Endodermal cell (in vitro differentiated cells): ENCODE data around the gene COL4A2. TPM values are rescaled to one million over a fixed set of nuclear protein-coding genes. Genes with fewer than 3 reads are reported as not detected.

Experiments
- DNase-seq: peaks from one replicate; pipeline ENCODE4 v3.0.0-alpha.2; 2017
- H3K27ac ChIP-seq: 2 replicates; pipeline ENCODE4 v1.5.1; 2013; ENCODE audit warnings: mild to moderate bottlenecking, low read depth, low read length, moderate library complexity
- H3K27me3 ChIP-seq: 2 replicates; pipeline ENCODE4 v1.6.1; 2013; ENCODE audit warnings: mild to moderate bottlenecking, low read length, moderate library complexity; ENCODE audit not compliant: insufficient read depth, control insufficient read depth, poor library complexity, severe bottlenecking
- H3K36me3 ChIP-seq: 2 replicates; pipeline ENCODE4 v1.7.0; 2013; ENCODE audit warnings: mild to moderate bottlenecking, low read length, moderate library complexity; ENCODE audit not compliant: control insufficient read depth, insufficient read depth
- H3K4me1 ChIP-seq: one replicate; pipeline ENCODE4 v1.7.0; 2013; ENCODE audit warnings: low read length; ENCODE audit not compliant: control insufficient read depth, insufficient read depth
- H3K4me3 ChIP-seq: 2 replicates; pipeline ENCODE4 v1.5.1; 2013; ENCODE audit warnings: mild to moderate bottlenecking, low read length, moderate library complexity
- H3K9ac ChIP-seq: 2 replicates; pipeline ENCODE4 v1.6.1; 2013; ENCODE audit warnings: mild to moderate bottlenecking, low read length, moderate library complexity; ENCODE audit not compliant: poor library complexity, severe bottlenecking; ENCODE audit errors: extremely low read depth
- H3K9me3 ChIP-seq: 2 replicates; pipeline ENCODE4 v1.6.1; 2013; ENCODE audit warnings: mild to moderate bottlenecking, low read length, moderate library complexity; ENCODE audit not compliant: control insufficient read depth
- H3K27ac Mint-ChIP-seq: 2 replicates; pipeline ENCODE4 v1.8.0; 2020; ENCODE audit warnings: mixed read lengths
- H3K27me3 Mint-ChIP-seq: 2 replicates; pipeline ENCODE4 v1.8.0; 2021; ENCODE audit warnings: mild to moderate bottlenecking, mixed read lengths; ENCODE audit not compliant: insufficient read depth
- H3K36me3 Mint-ChIP-seq: 2 replicates; pipeline ENCODE4 v1.8.0; 2020; ENCODE audit warnings: low read depth, mixed read lengths
- H3K4me1 Mint-ChIP-seq: 2 replicates; pipeline ENCODE4 v1.8.0; 2020; ENCODE audit warnings: mixed read lengths
- H3K4me3 Mint-ChIP-seq: 2 replicates; pipeline ENCODE4 v1.8.0; 2020; ENCODE audit warnings: mild to moderate bottlenecking, moderate library complexity, mixed read lengths
- H3K9me3 Mint-ChIP-seq: 2 replicates; pipeline ENCODE4 v1.8.0; 2020; ENCODE audit warnings: mild to moderate bottlenecking, mixed read lengths
- WGBS, 2 experiments: methylation state at CpG; one replicate each; pipeline versions ENCODE4 v1.1.5 to v1.1.7; 2013; ENCODE audit warnings: missing lambda C conversion rate in 2 of 2, mixed read lengths in 1 of 2; ENCODE audit not compliant: insufficient coverage in 1 of 2, insufficient read length in 1 of 2; 5-methylcytosine and 5-hydroxymethylcytosine counted together
- total RNA-seq, 2 donors: library from RNA; stranded (reverse); fragmentation: NEBNext Ultra II Directional in 1 of 2; extraction: Animal tissue kit (Norgen Biotek cat#: 25700) in 1 of 2; gene quantifications; 2 replicates in 1 of 2; 3 replicates in 1 of 2; pipeline ENCODE4 v1.2.1, GENCODE V29; 2021
- TF ChIP-seq, protein P1 (sequence below): fragments of 200-600 bp; sonication (generic); conservative IDR thresholded peaks from 2 replicates; pipeline ENCODE4 v1.5.0; 2021; ENCODE audit warnings: antibody characterized with exemption, mild to moderate bottlenecking

Gene COL4A2
- total RNA-seq, 2 donors from 2014 or later, result 388 to 398 TPM

- Histone ChIP-seq H3K4me1 (peaks cover 7% of the 10 kb centered on the region), H3K4me3 (no peak overlapping the region), H3K9me3 (no peaks in the 10 kb centered on the region), H3K27ac (no peak overlapping the region), H3K36me3 (peaks cover 65% of the 10 kb centered on the region), H3K27me3 (no peaks in the 10 kb centered on the region), H3K9ac (no peak overlapping the region)
- H3K27me3 Mint-ChIP-seq, result no peaks in the 10 kb centered on the region
- no peak overlapping the region for H3K4me3 Mint-ChIP-seq
- H3K27ac Mint-ChIP-seq, result no peak overlapping the region
- DNase-seq, result peak; percentile 42
- H3K9me3 Mint-ChIP-seq, result no peaks in the 10 kb centered on the region
- H3K36me3 Mint-ChIP-seq, result peaks cover 34% of the 10 kb centered on the region
- TF ChIP-seq, protein P1, sequence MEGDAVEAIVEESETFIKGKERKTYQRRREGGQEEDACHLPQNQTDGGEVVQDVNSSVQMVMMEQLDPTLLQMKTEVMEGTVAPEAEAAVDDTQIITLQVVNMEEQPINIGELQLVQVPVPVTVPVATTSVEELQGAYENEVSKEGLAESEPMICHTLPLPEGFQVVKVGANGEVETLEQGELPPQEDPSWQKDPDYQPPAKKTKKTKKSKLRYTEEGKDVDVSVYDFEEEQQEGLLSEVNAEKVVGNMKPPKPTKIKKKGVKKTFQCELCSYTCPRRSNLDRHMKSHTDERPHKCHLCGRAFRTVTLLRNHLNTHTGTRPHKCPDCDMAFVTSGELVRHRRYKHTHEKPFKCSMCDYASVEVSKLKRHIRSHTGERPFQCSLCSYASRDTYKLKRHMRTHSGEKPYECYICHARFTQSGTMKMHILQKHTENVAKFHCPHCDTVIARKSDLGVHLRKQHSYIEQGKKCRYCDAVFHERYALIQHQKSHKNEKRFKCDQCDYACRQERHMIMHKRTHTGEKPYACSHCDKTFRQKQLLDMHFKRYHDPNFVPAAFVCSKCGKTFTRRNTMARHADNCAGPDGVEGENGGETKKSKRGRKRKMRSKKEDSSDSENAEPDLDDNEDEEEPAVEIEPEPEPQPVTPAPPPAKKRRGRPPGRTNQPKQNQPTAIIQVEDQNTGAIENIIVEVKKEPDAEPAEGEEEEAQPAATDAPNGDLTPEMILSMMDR, result no peak
- 96 to 97% methylated on average over 15 to 16 of the region's 16 CpGs for WGBS, 2 experiments
- peaks cover 49% of the 10 kb centered on the region for H3K4me1 Mint-ChIP-seq
Measured at GRCh38 chr13:110268576-110269185, 38.4 kb upstream of the COL4A2 start.

DNA sequence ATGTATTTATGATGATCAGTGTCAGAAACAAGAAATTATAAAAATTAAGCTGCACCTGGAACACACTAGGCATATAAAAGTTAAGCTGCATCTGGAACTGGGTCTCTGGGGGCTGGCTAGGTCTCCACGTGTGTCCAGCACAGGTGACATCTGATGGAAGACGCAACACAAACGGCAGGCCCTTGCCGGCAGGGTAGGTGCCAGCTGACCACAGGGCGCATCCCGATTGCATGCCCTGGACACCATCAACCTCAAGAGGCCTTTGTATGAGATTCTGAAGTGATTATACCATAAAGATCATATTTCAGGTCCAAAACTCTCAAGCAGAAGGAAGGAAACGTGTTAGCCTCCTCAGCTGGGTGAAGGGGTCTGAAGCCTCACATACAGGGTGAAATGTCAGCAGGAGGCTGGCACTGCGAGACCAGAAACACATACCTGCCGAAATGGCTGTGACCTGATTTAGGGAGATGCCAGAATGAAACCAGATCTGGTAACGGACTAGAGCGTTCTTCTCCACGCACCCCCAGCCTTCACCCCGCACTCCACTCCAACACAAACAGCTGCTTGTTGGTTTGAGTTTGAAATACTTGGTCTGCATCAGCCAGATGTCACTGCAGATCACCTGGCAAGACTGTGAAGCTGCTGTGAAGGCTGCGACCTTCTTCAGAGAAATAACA is 37.4 kb upstream of the COL4A2 start:
- Histone ChIP-seq H3K9ac (no peak overlapping the region), H3K4me3 (no peak overlapping the region), H3K9me3 (no peaks in the 10 kb centered on the region), H3K4me1 (peaks cover 7% of the 10 kb centered on the region), H3K36me3 (peaks cover 68% of the 10 kb centered on the region), H3K27ac (no peak overlapping the region), H3K27me3 (no peaks in the 10 kb centered on the region)
- H3K4me3 Mint-ChIP-seq, result no peak overlapping the region
- no peaks in the 10 kb centered on the region for H3K27me3 Mint-ChIP-seq
- peaks cover 34% of the 10 kb centered on the region for H3K36me3 Mint-ChIP-seq
- H3K4me1 Mint-ChIP-seq, result peaks cover 44% of the 10 kb centered on the region
- WGBS, 2 experiments, result 87 to 95% methylated on average over 3 to 14 of the region's 14 CpGs
- no peak overlapping the region for H3K27ac Mint-ChIP-seq
- H3K9me3 Mint-ChIP-seq, result no peaks in the 10 kb centered on the region
- peak; percentile 30 for DNase-seq
- TF ChIP-seq, protein P1, result no peak

- 90 to 100% methylated on average over 3 to 6 of the region's 7 CpGs for WGBS, 2 experiments
- H3K4me3 Mint-ChIP-seq, result no peak overlapping the region
- Histone ChIP-seq H3K27me3 (no peaks in the 10 kb centered on the region), H3K27ac (no peak overlapping the region), H3K4me1 (peaks cover 7% of the 10 kb centered on the region), H3K9me3 (no peaks in the 10 kb centered on the region), H3K9ac (no peak overlapping the region), H3K4me3 (peak overlapping the region; percentile 24), H3K36me3 (peaks cover 64% of the 10 kb centered on the region)
- DNase-seq, result peak; percentile 30
- TF ChIP-seq, protein P1, result no peak
- H3K27ac Mint-ChIP-seq, result no peak overlapping the region
- H3K4me1 Mint-ChIP-seq, result peaks cover 41% of the 10 kb centered on the region
- H3K36me3 Mint-ChIP-seq, result peaks cover 29% of the 10 kb centered on the region
- no peaks in the 10 kb centered on the region for H3K27me3 Mint-ChIP-seq
- H3K9me3 Mint-ChIP-seq, result no peaks in the 10 kb centered on the region
Measured at GRCh38 chr13:110270507-110270906, 36.6 kb upstream of the COL4A2 start.
